ENCODE results near the gene TGFBR1.

DNA sequence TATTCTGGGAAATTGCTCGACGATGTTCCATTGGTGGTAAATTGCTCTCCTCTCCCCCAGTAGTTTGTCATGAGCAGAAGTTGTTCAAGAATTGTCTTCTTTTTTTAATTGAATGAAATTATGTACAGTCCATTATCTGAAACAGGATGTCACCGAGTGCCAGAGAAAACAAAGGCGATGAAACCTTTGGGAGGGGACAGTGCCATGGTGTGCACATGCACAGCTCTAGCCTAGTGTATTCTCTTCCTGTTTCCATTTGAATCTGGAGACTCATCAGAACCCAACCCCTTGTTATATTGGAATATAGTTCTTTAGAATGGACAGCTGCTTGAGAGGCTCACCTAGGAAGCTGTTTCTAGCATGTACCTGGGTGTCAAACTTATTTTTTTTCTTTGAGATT, 41.7 kb downstream of the TGFBR1 start:
- TF ChIP-seq EP300 (IDR thresholded peaks at IDR 0.05), result no peak
- TF ChIP-seq, protein P1, sequence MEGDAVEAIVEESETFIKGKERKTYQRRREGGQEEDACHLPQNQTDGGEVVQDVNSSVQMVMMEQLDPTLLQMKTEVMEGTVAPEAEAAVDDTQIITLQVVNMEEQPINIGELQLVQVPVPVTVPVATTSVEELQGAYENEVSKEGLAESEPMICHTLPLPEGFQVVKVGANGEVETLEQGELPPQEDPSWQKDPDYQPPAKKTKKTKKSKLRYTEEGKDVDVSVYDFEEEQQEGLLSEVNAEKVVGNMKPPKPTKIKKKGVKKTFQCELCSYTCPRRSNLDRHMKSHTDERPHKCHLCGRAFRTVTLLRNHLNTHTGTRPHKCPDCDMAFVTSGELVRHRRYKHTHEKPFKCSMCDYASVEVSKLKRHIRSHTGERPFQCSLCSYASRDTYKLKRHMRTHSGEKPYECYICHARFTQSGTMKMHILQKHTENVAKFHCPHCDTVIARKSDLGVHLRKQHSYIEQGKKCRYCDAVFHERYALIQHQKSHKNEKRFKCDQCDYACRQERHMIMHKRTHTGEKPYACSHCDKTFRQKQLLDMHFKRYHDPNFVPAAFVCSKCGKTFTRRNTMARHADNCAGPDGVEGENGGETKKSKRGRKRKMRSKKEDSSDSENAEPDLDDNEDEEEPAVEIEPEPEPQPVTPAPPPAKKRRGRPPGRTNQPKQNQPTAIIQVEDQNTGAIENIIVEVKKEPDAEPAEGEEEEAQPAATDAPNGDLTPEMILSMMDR (IDR thresholded peaks at IDR 0.05), result no peak
